GM12865 (cell line): ENCODE results near the gene DCLRE1B.
A peak's percentile ranks its signal among the peaks of the same experiment; 100 is the strongest.

Source experiments
- DNase-seq: peaks from one replicate; pipeline ENCODE4 v3.0.0; 2010; ENCODE audit warnings: low read depth
- H3K4me3 ChIP-seq: 2 replicates; pipeline ENCODE4 v1.5.1; 2011; ENCODE audit warnings: mild to moderate bottlenecking, low read depth, low read length, control low read depth
- TF ChIP-seq, protein P1 (sequence below): IDR thresholded peaks from 2 replicates; pipeline ENCODE4 v1.5.1; 2011; ENCODE audit warnings: low read length, control low read depth, low read depth, inconsistent platforms; ENCODE audit not compliant: insufficient read depth; ENCODE audit errors: missing control alignments

The DCLRE1B gene

DNA sequence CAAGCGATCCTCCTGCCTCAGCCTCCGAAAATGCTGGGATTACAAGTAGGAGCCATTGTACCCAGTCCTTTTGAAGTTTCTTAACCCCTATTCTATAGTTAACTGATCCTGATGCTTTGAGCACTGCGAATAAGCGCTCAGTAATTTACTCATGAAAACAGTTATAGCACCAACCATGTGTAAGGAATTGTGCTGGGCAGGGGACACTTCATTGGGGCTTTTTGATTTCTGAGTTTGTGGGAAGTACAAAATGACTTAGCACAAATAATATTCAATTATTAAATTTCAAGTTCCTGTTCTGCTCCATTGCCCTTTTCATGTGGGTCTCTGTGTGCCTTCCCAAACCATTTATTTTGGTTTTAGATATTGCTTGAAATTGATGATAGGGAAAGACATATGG, 17.8 kb downstream of the DCLRE1B start:
- no peak overlapping the region for H3K4me3 ChIP-seq
- TF ChIP-seq, protein P1, sequence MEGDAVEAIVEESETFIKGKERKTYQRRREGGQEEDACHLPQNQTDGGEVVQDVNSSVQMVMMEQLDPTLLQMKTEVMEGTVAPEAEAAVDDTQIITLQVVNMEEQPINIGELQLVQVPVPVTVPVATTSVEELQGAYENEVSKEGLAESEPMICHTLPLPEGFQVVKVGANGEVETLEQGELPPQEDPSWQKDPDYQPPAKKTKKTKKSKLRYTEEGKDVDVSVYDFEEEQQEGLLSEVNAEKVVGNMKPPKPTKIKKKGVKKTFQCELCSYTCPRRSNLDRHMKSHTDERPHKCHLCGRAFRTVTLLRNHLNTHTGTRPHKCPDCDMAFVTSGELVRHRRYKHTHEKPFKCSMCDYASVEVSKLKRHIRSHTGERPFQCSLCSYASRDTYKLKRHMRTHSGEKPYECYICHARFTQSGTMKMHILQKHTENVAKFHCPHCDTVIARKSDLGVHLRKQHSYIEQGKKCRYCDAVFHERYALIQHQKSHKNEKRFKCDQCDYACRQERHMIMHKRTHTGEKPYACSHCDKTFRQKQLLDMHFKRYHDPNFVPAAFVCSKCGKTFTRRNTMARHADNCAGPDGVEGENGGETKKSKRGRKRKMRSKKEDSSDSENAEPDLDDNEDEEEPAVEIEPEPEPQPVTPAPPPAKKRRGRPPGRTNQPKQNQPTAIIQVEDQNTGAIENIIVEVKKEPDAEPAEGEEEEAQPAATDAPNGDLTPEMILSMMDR = no peak
- DNase-seq = no peak

DNA sequence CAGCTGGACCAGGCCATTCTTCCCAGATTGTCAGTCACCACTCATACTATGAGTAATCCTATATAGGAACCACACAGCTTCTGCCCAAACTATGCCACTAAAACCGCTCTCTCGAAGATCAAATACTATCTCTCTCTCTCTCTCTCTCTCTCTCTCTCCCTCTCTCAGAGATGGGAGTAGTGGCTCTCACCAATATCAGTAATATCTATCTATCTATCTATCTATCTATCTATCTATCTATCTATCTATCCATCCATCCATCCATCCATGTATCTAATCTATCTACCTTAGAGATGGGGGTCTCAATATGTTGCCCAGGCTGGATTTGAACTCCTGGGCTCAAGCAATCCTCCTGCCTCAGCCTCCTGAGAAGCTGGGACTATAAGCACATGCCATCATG, 19.3 kb downstream of the DCLRE1B start:
- H3K4me3 ChIP-seq = no peak overlapping the region
- DNase-seq = no peak
- TF ChIP-seq, protein P1 = no peak

DNA sequence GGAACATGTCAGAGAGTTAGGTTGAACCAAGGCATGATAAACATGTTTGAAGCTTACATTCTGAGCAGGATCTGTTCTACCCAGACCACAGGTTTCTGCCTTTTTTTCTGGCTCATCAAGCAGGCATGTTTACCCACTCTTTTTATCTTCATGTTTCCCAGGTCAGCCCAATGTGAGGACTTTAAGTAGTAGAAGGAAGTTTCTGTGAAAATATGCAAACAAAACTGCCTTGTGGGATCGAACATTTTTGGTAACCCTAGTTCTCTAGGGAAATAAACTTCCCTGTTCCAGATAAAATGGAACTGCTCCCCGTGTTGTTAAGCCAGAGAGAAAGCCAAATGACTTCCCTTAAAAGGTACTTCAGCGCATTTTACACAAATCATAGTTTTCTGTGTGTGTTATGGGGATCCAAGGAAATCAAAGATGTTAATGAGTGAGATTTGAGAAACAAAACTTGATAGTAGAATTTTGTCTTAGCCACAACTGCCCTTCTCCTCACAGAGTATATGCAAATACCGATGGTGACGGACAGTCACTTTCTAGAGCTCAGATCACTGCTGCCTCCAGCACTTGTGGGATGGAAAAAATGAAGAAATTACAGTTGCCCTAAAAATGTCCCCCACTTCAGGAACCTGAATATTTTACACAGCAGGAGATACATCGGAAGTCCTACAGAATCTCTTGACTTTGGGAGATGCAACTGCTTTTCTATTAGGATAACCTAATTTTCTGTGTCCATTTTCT, 23.2 kb downstream of the DCLRE1B start:
- peak overlapping the region; percentile 79 for H3K4me3 ChIP-seq
- TF ChIP-seq, protein P1 = no peak
- peak; percentile 67 for DNase-seq

DNA sequence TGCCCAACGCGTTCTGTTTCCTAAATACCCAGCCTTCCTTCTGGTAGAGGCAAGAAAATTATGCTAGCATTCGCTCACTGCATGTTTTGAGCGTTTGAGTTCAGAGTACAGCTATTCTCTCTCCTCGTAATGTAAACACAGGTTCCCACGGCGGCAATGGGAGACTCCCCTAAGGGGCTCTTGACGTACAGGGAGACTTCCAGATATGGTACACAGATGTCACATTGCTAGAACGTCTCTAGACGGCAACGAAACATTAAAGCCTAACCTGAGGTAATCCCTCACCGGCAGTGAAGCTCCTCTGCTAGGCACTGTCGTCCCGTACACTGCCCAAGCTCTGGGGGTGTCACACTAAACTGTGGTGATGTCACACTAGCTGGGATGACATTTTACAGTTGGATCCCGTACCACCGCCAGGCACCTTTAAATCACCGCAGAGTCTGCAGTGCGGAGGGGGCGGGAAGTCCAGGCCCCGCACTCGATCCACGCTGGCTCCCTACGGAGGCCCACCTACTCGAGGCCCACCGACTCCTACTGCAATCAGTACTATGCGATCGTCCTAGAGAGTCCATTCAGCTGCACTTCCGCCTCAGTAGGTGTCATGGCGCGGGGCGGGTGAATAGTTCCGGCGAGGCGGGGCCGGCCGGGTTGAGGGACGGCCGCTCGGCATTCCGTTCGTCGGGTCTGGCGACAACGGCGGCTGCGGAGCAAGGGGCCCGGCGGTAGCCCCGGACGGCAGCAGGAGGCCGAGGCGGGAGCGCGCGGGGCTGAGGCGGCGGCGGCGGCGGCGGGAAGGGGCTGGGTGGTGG, 24.0 kb downstream of the DCLRE1B start, which contains the start of gene HIPK1:
Gene HIPK1, plus strand, starts transcription at position 384 of the 809 bp plus-strand sequence.
- DNase-seq = peak; percentile 93
- H3K4me3 ChIP-seq = peak within 1 kb of the TSS; percentile 79
- TF ChIP-seq, protein P1 = no peak

DNA sequence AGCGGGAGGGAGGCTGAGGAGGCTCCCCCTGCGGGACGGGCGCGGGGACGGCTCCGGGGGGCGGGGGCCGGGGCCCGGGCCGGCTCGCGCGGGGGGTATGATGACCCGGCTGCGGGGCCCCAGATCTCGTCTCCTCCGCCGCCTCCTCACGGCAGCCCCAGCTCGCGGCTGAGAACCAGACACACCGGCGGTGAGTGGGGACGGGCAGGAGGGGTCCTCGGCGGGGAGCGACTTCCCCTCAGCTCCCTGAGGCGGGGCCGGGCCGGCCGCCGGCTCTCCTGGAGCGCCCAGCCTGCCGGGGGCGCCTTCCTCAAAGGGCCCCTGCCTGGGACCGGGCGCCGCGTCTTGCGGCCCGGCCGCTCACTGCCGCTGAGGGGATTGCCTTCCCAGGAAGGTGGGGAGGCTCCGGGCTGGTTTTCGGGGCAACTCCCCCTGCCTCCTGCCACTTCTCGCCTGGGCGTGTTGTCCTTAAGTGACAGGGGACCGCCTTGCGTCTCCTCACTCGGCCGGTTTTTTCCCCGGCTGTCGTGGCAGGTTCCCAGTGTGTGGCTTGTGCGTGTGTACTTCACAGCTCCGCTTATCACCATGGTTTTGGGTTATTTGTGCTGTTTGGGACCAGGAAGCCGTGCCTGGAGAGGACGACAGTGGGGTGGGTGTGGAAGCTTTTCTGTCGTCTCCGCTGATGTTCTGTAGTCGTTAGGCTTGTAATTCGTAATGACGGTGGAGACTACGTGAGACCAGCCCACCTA, 24.8 kb downstream of the DCLRE1B start:
- peak overlapping the region; percentile 79 for H3K4me3 ChIP-seq
- TF ChIP-seq, protein P1 = peak; percentile 0
- DNase-seq = peak; percentile 60

DNA sequence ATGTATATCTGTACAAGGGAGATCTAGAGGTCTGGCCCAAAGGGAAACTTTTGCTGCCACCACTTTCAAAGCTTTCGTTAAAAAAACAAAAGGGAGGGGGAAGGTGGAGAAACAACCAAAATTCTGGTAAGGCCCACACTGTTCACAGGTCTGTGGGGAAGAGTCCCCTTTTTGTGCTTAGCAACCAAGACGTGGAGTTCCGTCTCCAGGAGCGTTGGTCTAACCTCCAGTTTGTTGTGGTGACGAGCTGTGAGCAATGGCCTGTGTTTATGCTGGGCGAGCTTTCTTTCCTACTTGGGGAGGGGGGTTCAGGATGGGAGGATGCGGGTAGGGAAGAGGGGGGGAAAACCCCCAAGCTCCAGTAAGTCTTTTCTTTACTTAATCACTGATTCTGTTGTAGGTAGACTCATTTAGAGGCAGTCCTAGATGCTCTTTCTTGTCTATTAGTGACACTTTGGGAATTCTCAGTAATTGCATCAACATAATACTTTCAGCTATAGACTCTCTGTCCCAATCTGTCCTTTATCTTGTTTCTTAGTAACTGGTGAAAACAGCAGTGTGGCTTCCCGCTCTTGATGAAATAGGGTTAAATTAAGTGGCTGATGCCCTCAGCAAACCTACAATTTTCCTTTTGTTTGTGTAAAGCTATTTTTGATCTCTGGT, 25.5 kb downstream of the DCLRE1B start:
- peak overlapping the region; percentile 79 for H3K4me3 ChIP-seq
- TF ChIP-seq, protein P1 = no peak
- DNase-seq = peak; percentile 68
